Heart right ventricle (tissue), 16 donors: Measurements from ENCODE around the gene SMAD9. TPM values are rescaled to one million over a fixed set of nuclear protein-coding genes. Genes with fewer than 3 reads are reported as not detected.

Source experiments
- ATAC-seq, 8 donors: fragments of 200-7000 bp; cut with Tn5 transposase; one replicate each; pipeline ENCODE4 v1.9.1; 2020; ENCODE audit warnings: mild to moderate bottlenecking in 8 of 8, moderate library complexity in 8 of 8, moderate number of reproducible peaks in 1 of 8
- DNase-seq, 2 donors: peaks; one replicate each; pipeline ENCODE4 v3.0.0-alpha.2; 2020
- H3K27ac ChIP-seq, 10 donors: fragments of 200-600 bp; sonication (generic) in 2 of 10; one replicate each; pipeline versions ENCODE4 v1.5.0 to v1.8.0; 2020 to 2022; ENCODE audit warnings: mild to moderate bottlenecking in 3 of 10
- H3K27me3 ChIP-seq, 7 donors: fragments of 200-600 bp; one replicate each; pipeline ENCODE4 v1.8.0; 2021 to 2022; ENCODE audit warnings: mild to moderate bottlenecking in 2 of 7
- H3K36me3 ChIP-seq, 9 donors: fragments of 200-600 bp; sonication (generic) in 1 of 9; one replicate each; pipeline versions ENCODE4 v1.5.0 to v1.8.0; 2020 to 2022; ENCODE audit warnings: mild to moderate bottlenecking in 2 of 9
- H3K4me1 ChIP-seq, 9 donors: fragments of 200-600 bp; sonication (generic) in 1 of 9; one replicate each; pipeline versions ENCODE4 v1.5.0 to v1.8.0; 2020 to 2022; ENCODE audit warnings: mild to moderate bottlenecking in 4 of 9
- H3K4me3 ChIP-seq, 10 donors: fragments of 200-600 bp; sonication (generic) in 2 of 10; one replicate each; pipeline versions ENCODE4 v1.5.0 to v1.8.0; 2020 to 2022; ENCODE audit warnings: mild to moderate bottlenecking in 7 of 10, moderate library complexity in 2 of 10
- H3K9me3 ChIP-seq, 11 donors: fragments of 200-600 bp in 10 of 11; sonication (generic) in 2 of 11; one replicate each; pipeline versions ENCODE4 v1.5.0 to v1.8.0; 2013 to 2022; ENCODE audit warnings: mild to moderate bottlenecking in 2 of 11, control low read depth in 1 of 11, moderate library complexity in 1 of 11
- CTCF ChIP-seq, 9 donors: fragments of 200-600 bp; sonication (generic) in 2 of 9; IDR thresholded peaks; one replicate each; pipeline versions ENCODE4 v1.5.0 to v1.8.0; 2021 to 2022; ENCODE audit warnings: antibody characterized with exemption in 9 of 9, mild to moderate bottlenecking in 5 of 9, moderate library complexity in 1 of 9
- WGBS, 2 donors: extraction: QIAGEN DNeasy Blood & Tissue Kit; methylation state at CpG; one replicate each; pipeline ENCODE4 v1.1.7; 2013; ENCODE audit warnings: inconsistent platforms in 1 of 2; 5-methylcytosine and 5-hydroxymethylcytosine counted together
- intact Hi-C, 10 donors: fragments of 100-400 bp; cut with DNase I; formaldehyde crosslinking; loops; one replicate each; pipeline versions ENCODE4 v1.11.1 to v1.14.2; 2022
- polyA plus RNA-seq, 2 donors: library from polyadenylated mRNA; stranded (reverse); fragments of 200-250 nt; gene quantifications; one replicate each; pipeline ENCODE4 v1.2.3, GENCODE V29; 2013
- total RNA-seq, 10 donors: library from RNA; stranded (reverse); fragmentation: NEBNext Ultra II Directional in 3 of 10; extraction: Animal tissue kit (Norgen Biotek cat#: 25700) in 3 of 10; gene quantifications; one replicate each; pipeline versions ENCODE4 v1.2.1 to v1.2.4, GENCODE V29; 2021 to 2023
- donor health status: Arrhythmogenic right ventricular cardiomyopathy.
- donor health status: ischemic (EF 13 %, LVEDD 7.1; RV severe dilation, severe dysfunction).
- donor health status: healthy with polysubstance abuse.
- donor health status: DM: no; HTN: yes; CAD: no.
- donor health status: DM: no; HTN: no; CAD: no.
- donor health status: ischemic (EF 25% LVEDD 6.9; RV normal size, moderate dysfunction).
- donor health status: ischemic (EF 25% LVEDD 5.7; RV mildly dilated, moderate dysfunction).
- donor health status: healthy.
- donor health status: DM: yes; HTN: yes; CAD: no.
- donor health status: Ischemic cardiomyopathy.
- donor health status: ischemic (EF 35%, LVEDD 5.7; RV mildly dilated, moderate dysfunction).
- donor health status: nonischemic (EF 11% LVEDD 7.7; RV severe dilation, severe dysfunction).
- donor health status: DM: yes; HTN: yes; CAD: no.
- donor health status: PGD.
- donor health status: ischemic (EF 29% LVEDD 5.4; RV normal size, mild dysfunction).
- donor health status: nonischemic (EF 23%, LVEDD 6.1; RV moderate dilation, normal function).

The SMAD9 gene
- total and polyA plus RNA-seq, 12 donors, result 1.2 to 7.8 (median 3.4) TPM

- DNase-seq (no peak), ATAC-seq (no peak)
- 77% methylated on average over 7 of the region's 7 CpGs for WGBS, 2 donors
- TF ChIP-seq CTCF (IDR thresholded peaks at IDR 0.05), result no peak
- Histone ChIP-seq H3K36me3 (no peaks in the 10 kb centered on the region), H3K27me3 (peaks cover 0 to 11% (median 0%) of the 10 kb centered on the region in 7 donors), H3K9me3 (no peaks in the 10 kb centered on the region), H3K4me1 (peaks cover 0 to 4% (median 0%) of the 10 kb centered on the region in 9 donors), H3K4me3 (no peak overlapping the region), H3K27ac (no peak overlapping the region)
- intact Hi-C loops, result loop anchor here in 1 of 10 donors (10.0 kb wide), 1 partner anchor 61 kb away; no protein-coding TSS in a partner anchor
Observed at GRCh38 chr13:36925603-36926002, 5.6 kb upstream of the SMAD9 start.

DNA sequence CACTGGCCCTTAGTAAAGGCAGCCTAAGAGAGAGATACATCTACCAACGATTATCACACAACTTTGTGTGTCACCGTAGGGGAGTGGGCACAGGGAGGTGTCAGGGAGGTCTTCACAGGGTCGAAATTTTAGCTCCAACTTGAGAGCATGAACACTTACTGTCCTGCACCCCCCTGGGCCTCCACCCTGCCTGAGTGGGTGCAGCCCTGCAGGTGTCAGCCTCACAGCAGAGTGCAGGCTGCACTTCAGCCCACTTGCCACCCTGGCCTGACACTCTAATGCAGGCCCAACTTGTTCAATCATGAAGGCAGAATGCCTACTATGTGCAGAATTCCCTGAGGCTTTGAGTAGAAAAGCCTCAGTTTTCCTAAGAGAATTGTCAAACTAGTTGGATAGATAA, 4.0 kb upstream of the SMAD9 start:
- intact Hi-C loops, result loop anchor here in 2 of 10 donors (5.0 to 10.0 kb wide), 2 partner anchors 59 to 67 kb away; no protein-coding TSS in a partner anchor
- Histone ChIP-seq H3K27me3 (peaks cover 0 to 24% (median 0%) of the 10 kb centered on the region in 7 donors), H3K4me3 (no peak overlapping the region), H3K27ac (no peak overlapping the region), H3K4me1 (peaks cover 0 to 7% (median 2%) of the 10 kb centered on the region in 9 donors), H3K36me3 (no peaks in the 10 kb centered on the region), H3K9me3 (no peaks in the 10 kb centered on the region)
- ATAC-seq (no peak), DNase-seq (no peak)
- WGBS, 2 donors, result 68 to 71% methylated on average over 3 of the region's 3 CpGs
- TF ChIP-seq CTCF (IDR thresholded peaks at IDR 0.05), result no peak

DNA sequence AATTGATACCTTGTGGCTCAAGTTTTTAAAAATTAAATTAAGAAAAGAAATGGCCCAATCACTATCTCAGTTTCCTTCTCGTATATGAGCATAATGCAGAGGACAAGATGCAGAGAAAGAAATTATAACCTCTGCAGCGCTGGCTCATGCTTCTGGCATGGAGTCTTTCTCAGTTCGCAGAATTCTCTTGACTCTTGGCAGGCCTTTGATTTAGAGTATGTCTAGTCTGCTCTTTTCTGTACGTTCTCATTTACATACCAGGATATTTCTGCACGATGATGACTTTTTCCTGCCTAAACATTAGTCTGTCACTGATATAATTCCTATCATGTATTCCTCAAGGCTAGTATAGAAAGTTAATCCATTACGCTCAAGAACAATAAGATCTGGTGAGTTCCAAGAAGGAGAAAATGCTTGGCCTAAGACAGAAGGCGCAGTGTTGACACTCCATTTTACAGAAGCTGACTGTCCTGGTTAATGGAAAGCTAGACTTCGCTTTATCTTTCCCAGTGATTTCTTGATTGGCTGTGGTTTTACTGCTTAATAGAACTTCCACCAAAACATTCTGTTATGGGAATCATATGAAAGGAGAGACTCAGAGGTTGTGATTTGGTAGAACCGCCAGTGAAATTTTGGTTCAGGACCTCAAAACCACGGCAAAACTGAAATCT, 1.7 kb upstream of the SMAD9 start:
- H3K4me3 ChIP-seq, result no peak overlapping the region
- no peak for DNase-seq
- H3K36me3 ChIP-seq, result no peaks in the 10 kb centered on the region
- no peak for ATAC-seq
- no peak for TF ChIP-seq CTCF (IDR thresholded peaks at IDR 0.05)
- peaks cover 0 to 19% (median 9%) of the 10 kb centered on the region in 9 donors for H3K4me1 ChIP-seq
- H3K9me3 ChIP-seq, result no peaks in the 10 kb centered on the region
- 81 to 84% methylated on average over 10 of the region's 10 CpGs for WGBS, 2 donors
- no peak overlapping the region for H3K27ac ChIP-seq
- intact Hi-C loops, result loop anchor here in 2 of 10 donors (5.0 to 10.0 kb wide), 2 partner anchors 57 to 64 kb away; no protein-coding TSS in a partner anchor
- H3K27me3 ChIP-seq, result peaks cover 0 to 45% (median 0%) of the 10 kb centered on the region in 7 donors

GRCh38 chr13:36920616-36921185, 663 bp upstream of the SMAD9 start:
- DNase-seq (no peak), ATAC-seq (no peak)
- Histone ChIP-seq H3K36me3 (no peaks in the 10 kb centered on the region), H3K27ac (peak overlapping the region in 8 of 10 donors; percentile 35 to 78 (median 58)), H3K27me3 (peaks cover 0 to 54% (median 0%) of the 10 kb centered on the region in 7 donors), H3K4me1 (peaks cover 0 to 19% (median 9%) of the 10 kb centered on the region in 9 donors), H3K4me3 (peak overlapping the region in 9 of 10 donors; percentile 51 to 77 (median 70)), H3K9me3 (no peaks in the 10 kb centered on the region)
- no peak for TF ChIP-seq CTCF (IDR thresholded peaks at IDR 0.05)
- WGBS, 2 donors, result 57 to 61% methylated on average over 9 of the region's 9 CpGs
- intact Hi-C loops, result loop anchor here in 2 of 10 donors (5.0 to 10.0 kb wide), 2 partner anchors 56 to 63 kb away; no protein-coding TSS in a partner anchor
